ENCODE results near the gene EIF4G3.
"Not testable (repeated sequence)": the region's sequence is repeated elsewhere in the genome, so short reads cannot be mapped to it uniquely, and the experiment has no call there.

EIF4G3 gene

GRCh38 chr1:21141030-21141429 is 35.7 kb downstream of the EIF4G3 start:
- Histone ChIP-seq H3K4me2 (no peak overlapping the region), H2AFZ (ENCODE audit: low read depth) (no peak overlapping the region), H3K36me3 (ENCODE audit: insufficient read depth) (no peaks in the 10 kb centered on the region), H3K4me3 (IDR thresholded peaks at IDR 0.05; ENCODE audit: insufficient read depth, low read depth, low read length) (no peak overlapping the region), H3K4me1 (ENCODE audit: low read depth, poor library complexity, severe bottlenecking) (no peaks in the 10 kb centered on the region), H3K27me3 (ENCODE audit: insufficient read depth, low read depth) (no peaks in the 10 kb centered on the region), H3K27ac (no peak overlapping the region), H3K79me2 (ENCODE audit: insufficient read depth, low read depth) (no peaks in the 10 kb centered on the region), H3K9ac (no peak overlapping the region), H4K20me1 (ENCODE audit: insufficient read depth) (no peaks in the 10 kb centered on the region)
- TF ChIP-seq CTCF (conservative IDR thresholded peaks at IDR 0.05; ENCODE audit: low read depth, low read length), result no peak

- no peaks in the 10 kb centered on the region for H3K27me3 ChIP-seq (ENCODE audit: insufficient read depth, low read depth)
- no peak for TF ChIP-seq CTCF (conservative IDR thresholded peaks at IDR 0.05; ENCODE audit: low read depth, low read length)
- H4K20me1 ChIP-seq (ENCODE audit: insufficient read depth), result no peaks in the 10 kb centered on the region
- no peak overlapping the region for H3K9ac ChIP-seq
- no peak overlapping the region for H2AFZ ChIP-seq (ENCODE audit: low read depth)
- H3K4me1 ChIP-seq (ENCODE audit: low read depth, poor library complexity, severe bottlenecking), result no peaks in the 10 kb centered on the region
- H3K4me2 ChIP-seq, result no peak overlapping the region
- no peaks in the 10 kb centered on the region for H3K36me3 ChIP-seq (ENCODE audit: insufficient read depth)
- H3K4me3 ChIP-seq (IDR thresholded peaks at IDR 0.05; ENCODE audit: insufficient read depth, low read depth, low read length), result no peak overlapping the region
- no peak overlapping the region for H3K27ac ChIP-seq
- 0 out of 2 replicates have a peak, but pooled peaks cover 4% of the 10 kb centered on the region for H3K79me2 ChIP-seq (ENCODE audit: insufficient read depth, low read depth)
Observed at GRCh38 chr1:21139601-21140000, 37.1 kb downstream of the EIF4G3 start.

- not testable (repeated sequence) for H3K27me3 ChIP-seq (ENCODE audit: insufficient read depth, low read depth); H3K9ac ChIP-seq; H3K79me2 ChIP-seq (ENCODE audit: insufficient read depth, low read depth); H3K4me2 ChIP-seq; H3K4me1 ChIP-seq (ENCODE audit: low read depth, poor library complexity, severe bottlenecking); H2AFZ ChIP-seq (ENCODE audit: low read depth); H3K36me3 ChIP-seq (ENCODE audit: insufficient read depth); H3K4me3 ChIP-seq (IDR thresholded peaks at IDR 0.05; ENCODE audit: insufficient read depth, low read depth, low read length); H4K20me1 ChIP-seq (ENCODE audit: insufficient read depth); H3K27ac ChIP-seq
Observed at GRCh38 chr1:21136344-21136743, 40.4 kb downstream of the EIF4G3 start.

GRCh38 chr1:21131200-21131599 is 45.5 kb downstream of the EIF4G3 start:
- TF ChIP-seq CTCF (conservative IDR thresholded peaks at IDR 0.05; ENCODE audit: low read depth, low read length), result no peak
- no peak overlapping the region for H3K27ac ChIP-seq
- no peaks in the 10 kb centered on the region for H4K20me1 ChIP-seq (ENCODE audit: insufficient read depth)
- H3K36me3 ChIP-seq (ENCODE audit: insufficient read depth), result no peaks in the 10 kb centered on the region
- no peak overlapping the region for H3K4me3 ChIP-seq (IDR thresholded peaks at IDR 0.05; ENCODE audit: insufficient read depth, low read depth, low read length)
- no peak overlapping the region for H3K9ac ChIP-seq
- no peaks in the 10 kb centered on the region for H3K4me1 ChIP-seq (ENCODE audit: low read depth, poor library complexity, severe bottlenecking)
- no peak overlapping the region for H3K4me2 ChIP-seq
- H3K79me2 ChIP-seq (ENCODE audit: insufficient read depth, low read depth), result 0 out of 2 replicates have a peak, but pooled peaks cover 4% of the 10 kb centered on the region
- H3K27me3 ChIP-seq (ENCODE audit: insufficient read depth, low read depth), result no peaks in the 10 kb centered on the region
- H2AFZ ChIP-seq (ENCODE audit: low read depth), result no peak overlapping the region

- no peaks in the 10 kb centered on the region for H4K20me1 ChIP-seq (ENCODE audit: insufficient read depth)
- no peak overlapping the region for H2AFZ ChIP-seq (ENCODE audit: low read depth)
Observed at GRCh38 chr1:21129407-21129806, 47.3 kb downstream of the EIF4G3 start.

More at GRCh38 chr1:21129407-21129806, 47.3 kb downstream of the EIF4G3 start:
- H3K4me2 ChIP-seq, result no peak overlapping the region
- H3K4me3 ChIP-seq (IDR thresholded peaks at IDR 0.05; ENCODE audit: insufficient read depth, low read depth, low read length), result no peak overlapping the region
- H3K9ac ChIP-seq, result no peak overlapping the region
- no peaks in the 10 kb centered on the region for H3K79me2 ChIP-seq (ENCODE audit: insufficient read depth, low read depth)
- TF ChIP-seq CTCF (conservative IDR thresholded peaks at IDR 0.05; ENCODE audit: low read depth, low read length), result no peak
- no peaks in the 10 kb centered on the region for H3K4me1 ChIP-seq (ENCODE audit: low read depth, poor library complexity, severe bottlenecking)
- no peaks in the 10 kb centered on the region for H3K27me3 ChIP-seq (ENCODE audit: insufficient read depth, low read depth)
- H3K27ac ChIP-seq, result no peak overlapping the region
- no peaks in the 10 kb centered on the region for H3K36me3 ChIP-seq (ENCODE audit: insufficient read depth)
